HG03558 (cell line): ENCODE results near the gene ROR2.
"Not testable (repeated sequence)": the region's sequence is repeated elsewhere in the genome, so short reads cannot be mapped to it uniquely, and the experiment has no call there.

Experiments
- ATAC-seq: cut with Tn5 transposase; IDR thresholded peaks from one replicate; pipeline ENCODE4 v1.9.1; 2021; ENCODE audit warnings: moderate number of reproducible peaks; ENCODE audit not compliant: unreplicated experiment; ENCODE audit errors: extremely low read depth

ROR2 gene

GRCh38 chr9:91564081-91564670, 385.9 kb downstream of the ROR2 start:
- no peak for ATAC-seq

- ATAC-seq, result no peak
These were observed 387.6 kb downstream of the ROR2 start for GRCh38 chr9:91562416-91562815.

DNA sequence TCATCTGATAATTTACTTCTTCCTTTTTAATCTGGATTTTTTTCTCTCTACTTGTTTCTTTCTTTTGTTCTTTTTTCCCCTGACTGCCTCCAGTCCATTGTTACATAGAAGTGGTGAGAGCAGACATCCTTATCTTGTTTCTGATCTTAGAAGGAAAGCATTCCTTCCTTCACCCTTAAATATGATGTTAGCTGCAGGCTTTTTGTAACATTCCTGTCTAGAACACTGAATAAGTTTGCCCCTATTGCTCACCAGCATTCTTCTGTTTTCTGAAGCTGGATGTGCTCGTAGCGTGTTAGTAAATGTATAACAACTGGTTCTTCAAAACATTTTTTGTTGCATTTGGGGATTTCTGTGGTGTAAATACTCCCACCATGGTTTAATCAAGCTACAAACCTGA, 389.7 kb downstream of the ROR2 start:
- ATAC-seq, result no peak

DNA sequence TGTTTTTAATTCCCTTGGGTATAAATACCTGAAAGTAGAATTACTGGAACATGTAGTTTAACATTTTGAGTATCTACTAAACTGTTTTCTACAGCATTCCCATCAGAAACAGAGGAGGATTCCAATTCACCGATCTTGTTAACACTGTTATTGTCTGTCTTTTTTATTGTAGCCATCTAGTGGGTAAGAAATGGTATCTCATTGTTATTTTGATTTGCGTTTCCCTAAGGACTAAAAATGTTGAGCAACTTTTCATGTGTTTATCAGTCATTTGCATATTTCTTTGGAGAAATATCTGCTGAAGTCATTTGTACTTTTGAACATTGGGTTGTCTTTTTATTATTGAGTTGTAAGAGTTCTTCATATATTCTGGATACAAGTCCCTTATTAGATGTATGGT, 391.1 kb downstream of the ROR2 start:
- ATAC-seq, result no peak

DNA sequence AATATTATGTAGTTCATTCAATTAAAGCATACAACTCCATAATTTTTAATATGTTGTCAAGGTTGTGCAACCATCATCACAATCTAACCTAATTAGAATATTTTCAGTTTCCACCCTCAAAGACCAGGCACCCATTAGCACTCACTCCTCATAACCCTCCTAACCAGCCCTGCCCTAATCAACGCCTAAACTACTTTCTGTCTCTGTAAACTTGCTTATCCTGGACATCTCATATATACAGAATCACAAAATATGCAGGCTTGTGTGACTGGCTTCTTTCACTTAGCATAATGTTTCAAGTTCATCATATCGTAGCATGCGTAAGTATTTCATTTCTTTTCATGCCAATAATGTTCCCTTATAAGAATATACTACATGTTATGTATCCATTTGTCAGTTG, 391.6 kb downstream of the ROR2 start:
- ATAC-seq, result no peak

- ATAC-seq, result no peak
These were observed 392.7 kb downstream of the ROR2 start for GRCh38 chr9:91557327-91557726.

DNA sequence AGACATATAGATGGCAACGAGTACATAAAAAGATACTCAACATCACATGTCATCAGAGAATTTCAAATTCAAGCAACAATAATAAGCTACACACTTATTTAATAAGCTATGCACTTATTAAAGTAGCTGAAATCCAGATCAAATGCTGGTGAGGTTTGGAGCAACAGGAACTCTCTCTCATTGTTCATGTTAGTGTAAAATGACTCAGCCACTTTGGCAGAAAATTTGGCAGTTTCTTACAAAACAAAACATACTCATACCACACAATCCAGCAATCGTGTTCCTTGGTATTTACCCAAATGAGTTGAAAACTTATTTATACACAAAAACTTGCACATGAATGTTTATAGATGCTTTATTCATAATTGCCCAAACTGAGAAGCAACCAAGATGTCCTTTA, 394.9 kb downstream of the ROR2 start:
- ATAC-seq, result no peak

DNA sequence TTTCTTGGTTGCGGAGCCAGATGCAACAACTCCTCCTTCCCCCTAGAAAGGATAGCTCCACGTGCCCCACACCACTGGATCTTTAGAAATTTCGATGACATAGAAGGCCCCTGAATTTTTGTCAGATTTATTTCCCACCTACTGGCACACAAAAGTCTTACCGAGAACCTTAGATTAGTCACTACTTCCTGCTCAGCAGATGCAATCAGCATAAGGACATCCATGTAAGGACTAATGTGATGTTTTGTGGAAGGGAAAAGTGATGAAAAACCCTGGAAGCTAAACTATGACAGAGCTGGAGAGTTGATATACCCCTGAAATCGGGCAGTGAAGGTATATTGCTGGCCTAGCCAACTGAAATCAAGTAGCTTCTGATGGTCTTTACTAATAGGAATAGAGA, 400.9 kb downstream of the ROR2 start:
- no peak for ATAC-seq

- no peak for ATAC-seq
These were observed 402.9 kb downstream of the ROR2 start for GRCh38 chr9:91547081-91547480.

GRCh38 chr9:91546574-91546973, 403.5 kb downstream of the ROR2 start:
- ATAC-seq, result no peak

- no peak for ATAC-seq
These were observed 408.3 kb downstream of the ROR2 start for GRCh38 chr9:91541734-91542133.

- not testable (repeated sequence) for ATAC-seq
These were observed 409.5 kb downstream of the ROR2 start for GRCh38 chr9:91540506-91540905.

DNA sequence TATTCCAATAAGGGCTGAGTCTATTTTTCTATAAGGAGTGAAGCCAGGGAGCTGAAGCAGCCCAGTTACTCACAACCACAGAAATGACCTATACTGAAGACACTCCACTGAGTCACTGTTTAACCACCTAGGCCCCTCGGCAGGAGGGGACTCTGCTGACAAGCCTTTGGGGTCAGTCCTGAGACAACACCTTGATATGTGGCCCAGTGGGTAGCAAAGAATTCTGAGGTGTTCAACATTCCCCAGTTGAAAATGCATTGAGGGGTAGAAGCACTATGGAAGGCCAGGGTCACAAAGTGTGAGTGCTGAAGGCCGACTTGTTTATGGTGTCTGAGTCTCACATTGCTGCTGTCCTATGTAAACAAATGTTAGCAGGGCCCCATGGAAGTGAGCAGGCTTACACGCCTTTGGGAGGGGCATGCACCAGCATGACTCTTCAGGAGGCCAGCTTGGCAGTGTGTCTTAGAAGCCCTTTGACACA, 413.8 kb downstream of the ROR2 start:
- no peak for ATAC-seq

GRCh38 chr9:91534374-91534773, 415.7 kb downstream of the ROR2 start:
- ATAC-seq, result no peak

DNA sequence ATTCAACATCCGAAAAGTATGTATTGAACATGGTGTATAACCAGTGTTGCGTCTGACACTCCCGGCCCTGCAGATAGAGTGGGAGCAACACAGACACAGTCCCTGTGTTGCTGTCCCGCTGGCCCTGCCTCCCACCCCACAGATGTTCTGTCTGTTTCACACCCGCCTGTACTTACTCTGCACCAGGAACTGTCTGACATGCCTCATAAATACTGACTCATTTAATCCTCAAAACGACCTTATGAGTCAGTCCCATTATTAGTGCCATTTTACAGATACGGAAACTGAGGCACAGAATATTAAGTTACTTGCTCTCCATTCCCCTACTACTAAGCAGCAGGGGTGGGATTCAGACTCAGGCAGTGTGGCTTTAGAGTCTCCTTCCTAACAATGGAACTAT, 416.6 kb downstream of the ROR2 start:
- ATAC-seq, result no peak

GRCh38 chr9:91532325-91532724, 417.7 kb downstream of the ROR2 start:
- no peak for ATAC-seq

DNA sequence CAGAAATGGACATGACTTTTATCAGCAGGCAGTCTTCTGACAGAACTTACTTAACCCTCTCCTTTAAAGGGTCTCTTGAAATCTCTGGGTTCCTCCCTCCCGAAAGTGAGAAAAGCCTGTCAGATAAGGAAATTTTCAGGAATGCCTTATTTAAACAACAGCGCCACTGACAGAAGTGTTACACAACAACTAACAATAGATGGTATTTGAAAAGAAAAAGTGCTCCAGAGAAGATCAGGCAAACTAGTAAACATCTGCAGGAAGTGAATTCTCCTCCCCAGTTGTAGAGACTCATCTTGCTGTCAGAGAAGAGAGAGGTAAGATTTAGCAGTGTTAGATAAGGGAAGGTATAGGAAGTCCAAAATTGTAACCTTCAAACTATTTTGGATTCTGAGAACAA, 419.2 kb downstream of the ROR2 start:
- no peak for ATAC-seq

DNA sequence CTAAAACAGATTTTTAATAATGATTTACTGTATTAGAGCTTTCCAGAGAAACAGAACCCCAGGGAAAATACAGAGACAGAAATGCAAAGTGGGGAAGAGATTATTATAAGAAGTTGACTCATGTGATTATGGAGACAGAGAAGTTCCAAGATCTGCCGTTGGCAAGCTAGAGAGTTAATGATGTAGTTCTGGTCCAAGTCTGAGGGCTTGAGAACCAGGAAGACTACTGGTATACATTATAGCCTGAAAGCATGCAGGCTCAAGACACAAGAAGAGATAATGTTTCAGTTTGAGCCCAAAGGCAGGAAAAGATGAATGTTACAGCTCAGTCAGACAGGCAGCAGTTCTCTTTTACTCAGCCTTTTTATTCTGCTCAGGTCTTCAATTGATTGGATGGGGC, 427.5 kb downstream of the ROR2 start:
- ATAC-seq, result no peak

DNA sequence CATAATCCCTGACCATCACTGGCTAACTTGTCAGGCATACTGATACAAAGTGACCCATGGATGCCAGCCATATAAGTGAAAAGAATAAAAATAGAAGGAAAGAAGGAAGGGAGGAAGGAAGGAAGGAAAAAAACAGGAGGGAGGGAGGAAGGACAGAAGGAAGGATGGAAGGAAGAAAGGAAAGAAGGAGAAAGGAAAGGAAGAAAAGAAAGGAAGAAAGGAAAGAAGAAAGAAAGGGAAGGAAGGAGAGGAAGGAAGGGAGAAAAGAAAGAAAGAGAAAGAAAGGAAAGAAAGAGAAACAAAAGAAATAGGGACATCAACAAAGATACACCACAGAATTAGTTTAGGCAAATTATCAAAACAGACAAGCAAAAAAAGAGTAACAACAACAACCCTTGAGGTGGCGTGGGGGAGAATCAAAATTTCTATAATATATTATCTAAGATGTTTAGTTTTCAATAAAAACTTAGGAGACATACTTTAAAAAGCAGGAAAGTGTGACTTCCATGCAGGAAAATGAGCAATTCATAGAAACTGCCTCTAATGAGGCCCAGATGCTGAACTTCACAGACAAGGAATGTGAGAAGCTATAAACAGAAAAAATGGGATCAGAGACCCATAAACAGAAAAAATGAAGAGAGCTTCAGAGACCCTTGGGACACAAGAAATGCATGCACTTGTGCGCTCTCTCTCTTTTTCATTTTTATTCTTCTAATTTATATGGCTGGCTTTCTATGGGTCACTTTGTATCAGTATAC, 430.3 kb downstream of the ROR2 start:
- ATAC-seq, result no peak

- ATAC-seq, result no peak
These were observed 431.6 kb downstream of the ROR2 start for GRCh38 chr9:91518462-91518861.

GRCh38 chr9:91517801-91518200, 432.2 kb downstream of the ROR2 start:
- no peak for ATAC-seq

GRCh38 chr9:91517332-91517731, 432.7 kb downstream of the ROR2 start:
- ATAC-seq, result not testable (repeated sequence)
